ENCODE results near the gene PRLR.

DNA sequence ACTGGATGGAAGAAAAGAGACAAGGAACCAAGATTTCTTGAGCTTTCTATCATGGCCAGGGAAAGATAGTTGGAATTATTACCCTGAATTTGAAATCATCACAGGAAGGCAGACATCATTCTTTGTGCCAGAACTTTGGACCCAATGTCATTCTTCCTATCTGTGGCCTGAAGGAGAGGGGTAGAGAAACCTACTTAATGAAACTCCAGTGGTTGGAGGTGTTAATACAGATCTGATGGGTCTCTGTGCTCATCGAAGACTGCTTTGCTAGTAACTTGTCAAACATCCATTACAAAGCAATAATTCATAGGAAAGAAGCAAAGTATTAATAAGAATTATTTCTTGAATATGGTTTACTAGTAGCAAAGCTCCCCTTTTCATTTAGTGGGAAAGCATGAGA lies 26.9 kb downstream of the PRLR start:
- no peak for TF ChIP-seq POLR2A (IDR thresholded peaks at IDR 0.05)
- TF ChIP-seq, protein P1, sequence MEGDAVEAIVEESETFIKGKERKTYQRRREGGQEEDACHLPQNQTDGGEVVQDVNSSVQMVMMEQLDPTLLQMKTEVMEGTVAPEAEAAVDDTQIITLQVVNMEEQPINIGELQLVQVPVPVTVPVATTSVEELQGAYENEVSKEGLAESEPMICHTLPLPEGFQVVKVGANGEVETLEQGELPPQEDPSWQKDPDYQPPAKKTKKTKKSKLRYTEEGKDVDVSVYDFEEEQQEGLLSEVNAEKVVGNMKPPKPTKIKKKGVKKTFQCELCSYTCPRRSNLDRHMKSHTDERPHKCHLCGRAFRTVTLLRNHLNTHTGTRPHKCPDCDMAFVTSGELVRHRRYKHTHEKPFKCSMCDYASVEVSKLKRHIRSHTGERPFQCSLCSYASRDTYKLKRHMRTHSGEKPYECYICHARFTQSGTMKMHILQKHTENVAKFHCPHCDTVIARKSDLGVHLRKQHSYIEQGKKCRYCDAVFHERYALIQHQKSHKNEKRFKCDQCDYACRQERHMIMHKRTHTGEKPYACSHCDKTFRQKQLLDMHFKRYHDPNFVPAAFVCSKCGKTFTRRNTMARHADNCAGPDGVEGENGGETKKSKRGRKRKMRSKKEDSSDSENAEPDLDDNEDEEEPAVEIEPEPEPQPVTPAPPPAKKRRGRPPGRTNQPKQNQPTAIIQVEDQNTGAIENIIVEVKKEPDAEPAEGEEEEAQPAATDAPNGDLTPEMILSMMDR (IDR thresholded peaks at IDR 0.05) = no peak

Data from Peyer's patch (tissue), 4 donors.